Measurements from ENCODE around the gene TPSAB1.

GRCh38 chr16:1287982-1288670 is 47.6 kb downstream of the TPSAB1 start:
- TF ChIP-seq, protein P1, sequence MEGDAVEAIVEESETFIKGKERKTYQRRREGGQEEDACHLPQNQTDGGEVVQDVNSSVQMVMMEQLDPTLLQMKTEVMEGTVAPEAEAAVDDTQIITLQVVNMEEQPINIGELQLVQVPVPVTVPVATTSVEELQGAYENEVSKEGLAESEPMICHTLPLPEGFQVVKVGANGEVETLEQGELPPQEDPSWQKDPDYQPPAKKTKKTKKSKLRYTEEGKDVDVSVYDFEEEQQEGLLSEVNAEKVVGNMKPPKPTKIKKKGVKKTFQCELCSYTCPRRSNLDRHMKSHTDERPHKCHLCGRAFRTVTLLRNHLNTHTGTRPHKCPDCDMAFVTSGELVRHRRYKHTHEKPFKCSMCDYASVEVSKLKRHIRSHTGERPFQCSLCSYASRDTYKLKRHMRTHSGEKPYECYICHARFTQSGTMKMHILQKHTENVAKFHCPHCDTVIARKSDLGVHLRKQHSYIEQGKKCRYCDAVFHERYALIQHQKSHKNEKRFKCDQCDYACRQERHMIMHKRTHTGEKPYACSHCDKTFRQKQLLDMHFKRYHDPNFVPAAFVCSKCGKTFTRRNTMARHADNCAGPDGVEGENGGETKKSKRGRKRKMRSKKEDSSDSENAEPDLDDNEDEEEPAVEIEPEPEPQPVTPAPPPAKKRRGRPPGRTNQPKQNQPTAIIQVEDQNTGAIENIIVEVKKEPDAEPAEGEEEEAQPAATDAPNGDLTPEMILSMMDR (conservative IDR thresholded peaks at IDR 0.05 in 1 of 2, IDR thresholded peaks at IDR 0.05 in 1 of 2; ENCODE audit: extremely low read depth in 1 of 2, insufficient read depth in 1 of 2, low read depth in 1 of 2, low read length in 2 of 2) = no peak
- no peak for TF ChIP-seq EZH2 (IDR thresholded peaks at IDR 0.05; ENCODE audit: borderline replicate concordance, low read length)

Measured in mammary epithelial cell (primary cell).